Activated T-cell treated with anti-CD3 and anti-CD28 coated beads, Interleukin-2, amount 50 U/mL, for 48 hours (primary cell): Measurements from ENCODE around the gene PRSS53.

Experiments used
- DNase-seq, 2 experiments: peaks; one replicate each; pipeline ENCODE4 v3.0.0-alpha.2; 2020

Gene PRSS53

GRCh38 chr16:31077592-31078396 is 10.9 kb downstream of the PRSS53 start:
- DNase-seq = no peak

- no peak for DNase-seq
Measured at GRCh38 chr16:31077024-31077423, 11.7 kb downstream of the PRSS53 start.

GRCh38 chr16:31076319-31076718 is 12.4 kb downstream of the PRSS53 start:
- DNase-seq = no peak

- DNase-seq = no peak
Measured at GRCh38 chr16:31074814-31075183, 13.9 kb downstream of the PRSS53 start.

- peak; percentile 95 to 97 for DNase-seq
Measured at GRCh38 chr16:31073970-31074813, 14.6 kb downstream of the PRSS53 start, which contains the start of the genes ZNF646 and ZNF668. ZNF646 (plus strand) TSS chr16:31074422; CDS start chr16:31076325, 1,903 bp downstream. ZNF668 (minus strand) TSS chr16:31074240; CDS start chr16:31064459, 9,781 bp downstream.

GRCh38 chr16:31073142-31073969 is 15.4 kb downstream of the PRSS53 start:
- peak; percentile 93 to 94 for DNase-seq

- DNase-seq = peak; percentile 59
Measured at GRCh38 chr16:31072540-31073141, 16.1 kb downstream of the PRSS53 start.

- DNase-seq = peak in 1 of 2 experiments; percentile 15
Measured at GRCh38 chr16:31071861-31072260, 16.9 kb downstream of the PRSS53 start.

- no peak for DNase-seq
Measured at GRCh38 chr16:31067342-31067741, 21.4 kb downstream of the PRSS53 start.

GRCh38 chr16:31064882-31065461 is 23.8 kb downstream of the PRSS53 start:
- DNase-seq = peak in 1 of 2 experiments; percentile 20

- DNase-seq = no peak
Measured at GRCh38 chr16:31063843-31064611, 24.7 kb downstream of the PRSS53 start.

GRCh38 chr16:31063495-31063842 is 25.3 kb downstream of the PRSS53 start:
- no peak for DNase-seq

- DNase-seq = no peak
Measured at GRCh38 chr16:31061813-31062440, 26.8 kb downstream of the PRSS53 start.

- no peak for DNase-seq
Measured at GRCh38 chr16:31061126-31061812, 27.5 kb downstream of the PRSS53 start.

GRCh38 chr16:31055613-31056012 is 33.1 kb downstream of the PRSS53 start:
- no peak for DNase-seq

GRCh38 chr16:31052114-31052513 is 36.6 kb downstream of the PRSS53 start:
- peak in 1 of 2 experiments; percentile 37 for DNase-seq

GRCh38 chr16:31050280-31051030 is 38.3 kb downstream of the PRSS53 start:
- no peak for DNase-seq

- no peak for DNase-seq
Measured at GRCh38 chr16:31043898-31044481, 44.8 kb downstream of the PRSS53 start.

- DNase-seq = no peak
Measured at GRCh38 chr16:31043352-31043751, 45.4 kb downstream of the PRSS53 start.
